ENCODE data around the gene OBP2A. TPM values are rescaled to one million over a fixed set of nuclear protein-coding genes. Genes with fewer than 3 reads are reported as not detected.
"Not testable (repeated sequence)": the region's sequence is repeated elsewhere in the genome, so short reads cannot be mapped to it uniquely, and the experiment has no call there.

OBP2A gene
- polyA plus RNA-seq (ENCODE audit: insufficient read length in 4 of 4): under 1 TPM in 2 of 4 donors, not detected in 2; 0.21 to 0.70 TPM

- DNase-seq (ENCODE audit: low read depth in 4 of 4, low spot score in 2 of 4): not testable (repeated sequence)
Observed at GRCh38 chr9:135545646-135546176, at the start of gene OBP2A. Gene OBP2A (plus strand): TSS chr9:135546126. CDS start chr9:135546181, 55 bp downstream.

- no peak for DNase-seq (ENCODE audit: low read depth in 4 of 4, low spot score in 2 of 4)
Observed at GRCh38 chr9:135498381-135499126, 47.4 kb upstream of the OBP2A start.

- peak in 3 of 4 donors; percentile 70 to 83 (median 72) for DNase-seq (ENCODE audit: low read depth in 4 of 4, low spot score in 2 of 4)
Observed at GRCh38 chr9:135499326-135500070, 46.4 kb upstream of the OBP2A start.

GRCh38 chr9:135500071-135500524 is 45.8 kb upstream of the OBP2A start:
- DNase-seq (ENCODE audit: low read depth in 4 of 4, low spot score in 2 of 4): peak in 1 of 4 donors; percentile 65

- peak; percentile 65 to 82 (median 72) for DNase-seq (ENCODE audit: low read depth in 4 of 4, low spot score in 2 of 4)
Observed at GRCh38 chr9:135500525-135501260, 45.2 kb upstream of the OBP2A start, which contains the start of gene MRPS2. Gene MRPS2 (plus strand): TSS chr9:135500682. CDS start chr9:135500711, 29 bp downstream.

GRCh38 chr9:135501261-135502167 is 44.4 kb upstream of the OBP2A start:
- DNase-seq (ENCODE audit: low read depth in 4 of 4, low spot score in 2 of 4): no peak

GRCh38 chr9:135502168-135502872 is 43.6 kb upstream of the OBP2A start:
- no peak for DNase-seq (ENCODE audit: low read depth in 4 of 4, low spot score in 2 of 4)

- DNase-seq (ENCODE audit: low read depth in 4 of 4, low spot score in 2 of 4): no peak
Observed at GRCh38 chr9:135502873-135503321, 43.0 kb upstream of the OBP2A start.

GRCh38 chr9:135503371-135504261 is 42.3 kb upstream of the OBP2A start:
- DNase-seq (ENCODE audit: low read depth in 4 of 4, low spot score in 2 of 4): no peak

GRCh38 chr9:135504262-135505243 is 41.4 kb upstream of the OBP2A start:
- DNase-seq (ENCODE audit: low read depth in 4 of 4, low spot score in 2 of 4): no peak

- DNase-seq (ENCODE audit: low read depth in 4 of 4, low spot score in 2 of 4): no peak
Observed at GRCh38 chr9:135505406-135506187, 40.3 kb upstream of the OBP2A start.

GRCh38 chr9:135506327-135507103 is 39.4 kb upstream of the OBP2A start:
- no peak for DNase-seq (ENCODE audit: low read depth in 4 of 4, low spot score in 2 of 4)

GRCh38 chr9:135507104-135508035 is 38.6 kb upstream of the OBP2A start:
- no peak for DNase-seq (ENCODE audit: low read depth in 4 of 4, low spot score in 2 of 4)

- DNase-seq (ENCODE audit: low read depth in 4 of 4, low spot score in 2 of 4): no peak
Observed at GRCh38 chr9:135508211-135508820, 37.6 kb upstream of the OBP2A start.

All from left renal cortex interstitium (tissue), 4 donors.